DMS79 (cell line): Measurements from ENCODE around the gene ACVR2B.
A peak's percentile ranks its signal among the peaks of the same experiment; 100 is the strongest.

Experiments used
- DNase-seq: peaks from one replicate; lab custom pipeline; 2025; lab: John Stamatoyannopoulos, UW

The ACVR2B gene

DNA sequence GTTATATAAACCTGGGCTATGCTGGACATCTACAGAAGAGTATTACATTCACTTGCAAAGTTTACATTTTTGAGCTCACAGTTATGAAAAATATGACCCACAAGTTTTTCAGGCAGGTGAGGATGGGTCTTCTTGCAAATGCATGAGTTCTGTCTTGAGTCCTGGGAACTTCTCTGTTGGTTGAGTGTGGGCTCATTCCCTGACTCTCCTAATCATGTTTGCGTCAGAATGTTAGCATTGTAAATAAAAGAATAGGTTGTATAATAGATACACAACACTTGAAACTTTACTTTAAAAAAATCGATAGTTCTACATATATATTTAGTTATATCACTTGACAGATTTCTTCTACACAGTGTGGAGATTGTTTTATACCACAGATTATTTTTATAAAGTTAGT is 35.3 kb downstream of the ACVR2B start:
- no peak for DNase-seq

DNA sequence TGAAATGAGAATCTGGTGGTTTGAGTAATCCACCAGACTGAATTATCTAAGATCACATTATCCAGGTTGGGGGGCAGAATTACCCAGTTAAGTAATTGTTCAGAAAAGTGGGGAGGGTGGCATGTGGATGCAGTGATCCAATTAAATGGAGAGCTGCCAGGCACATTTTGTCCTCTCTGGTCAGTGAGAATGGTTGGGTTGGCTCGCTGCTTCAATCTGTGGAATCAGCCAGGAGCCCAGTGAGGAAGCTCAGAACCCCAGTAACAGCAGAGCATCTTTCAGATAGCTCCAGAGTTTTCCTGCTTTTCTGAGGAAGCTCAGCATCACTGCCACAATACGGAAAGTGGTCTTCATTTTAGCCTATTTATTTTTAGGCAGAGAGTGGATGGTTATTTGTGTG is 36.1 kb downstream of the ACVR2B start:
- no peak for DNase-seq

DNA sequence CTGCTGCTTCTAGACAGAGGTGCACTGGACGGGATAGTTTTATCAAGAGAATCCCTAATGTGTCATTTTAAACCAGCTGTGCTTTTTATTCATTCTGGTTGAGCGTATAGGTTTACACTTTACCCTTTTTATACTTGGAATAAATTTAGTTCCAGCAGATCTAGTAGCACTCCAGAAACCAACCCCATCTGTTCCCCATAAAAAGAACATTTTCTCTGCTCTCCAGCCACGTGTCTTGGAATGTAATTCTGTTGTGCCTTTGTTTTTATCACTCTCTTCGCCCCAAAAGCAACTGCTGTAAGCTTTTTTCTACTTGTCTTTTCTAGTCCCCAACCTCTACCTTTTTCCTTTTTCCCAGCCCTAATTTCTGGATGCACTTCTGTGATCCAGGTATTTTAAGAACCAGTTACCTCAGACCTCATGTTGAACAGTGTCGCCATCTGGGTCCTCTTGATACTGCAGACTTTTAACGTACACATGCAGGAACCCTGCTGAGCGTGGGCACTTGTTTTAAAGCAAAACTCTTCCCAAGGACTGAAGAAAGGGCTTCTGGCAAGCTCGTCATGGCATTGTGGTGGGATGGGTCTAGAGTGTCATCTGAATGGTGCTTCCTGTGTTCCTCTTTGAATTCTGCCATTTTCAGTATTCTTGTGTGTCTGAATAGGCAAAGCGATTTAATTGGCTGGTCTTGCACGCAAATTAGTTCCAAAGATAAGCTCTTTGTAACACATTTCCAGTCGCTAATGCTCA is 36.8 kb downstream of the ACVR2B start:
- DNase-seq: no peak

DNA sequence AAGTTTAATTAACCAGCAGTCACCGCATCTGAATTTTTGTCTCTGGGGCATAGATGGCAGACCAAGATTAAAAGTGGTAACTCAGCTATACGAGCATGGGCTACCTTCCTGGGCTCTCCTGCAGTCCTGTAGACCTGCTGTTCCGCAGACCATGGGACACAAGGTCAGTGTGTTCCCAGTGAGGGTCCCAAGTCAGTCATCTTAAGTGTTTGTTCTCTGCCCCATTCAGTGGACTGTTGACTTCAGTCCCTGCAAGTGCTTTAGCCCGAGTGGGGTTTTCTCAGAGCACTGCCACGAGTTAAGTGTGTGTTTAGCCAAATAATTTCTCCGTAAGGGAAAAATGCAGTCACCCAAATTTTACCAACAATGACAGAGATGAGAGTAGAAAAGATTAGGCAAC is 37.5 kb downstream of the ACVR2B start:
- DNase-seq: no peak

DNA sequence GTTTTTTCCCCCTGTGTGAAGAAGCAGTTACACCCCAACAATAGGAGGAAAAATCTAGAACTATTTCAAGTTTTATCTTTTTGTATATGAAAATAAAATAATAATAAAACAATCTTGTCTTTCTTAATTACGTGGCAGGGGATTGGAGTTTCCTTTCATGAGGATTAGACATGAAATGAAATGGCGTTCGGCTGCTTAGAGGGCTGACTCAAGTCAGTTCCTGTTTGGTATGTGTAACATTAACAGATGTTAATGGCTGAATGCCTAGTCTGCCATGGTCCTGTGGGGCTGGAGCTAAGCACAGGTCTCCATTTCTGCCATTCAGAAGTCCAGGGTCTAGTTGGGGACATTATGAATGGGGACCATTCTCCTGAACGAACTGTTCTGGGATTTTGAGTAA is 39.3 kb downstream of the ACVR2B start:
- DNase-seq: no peak

DNA sequence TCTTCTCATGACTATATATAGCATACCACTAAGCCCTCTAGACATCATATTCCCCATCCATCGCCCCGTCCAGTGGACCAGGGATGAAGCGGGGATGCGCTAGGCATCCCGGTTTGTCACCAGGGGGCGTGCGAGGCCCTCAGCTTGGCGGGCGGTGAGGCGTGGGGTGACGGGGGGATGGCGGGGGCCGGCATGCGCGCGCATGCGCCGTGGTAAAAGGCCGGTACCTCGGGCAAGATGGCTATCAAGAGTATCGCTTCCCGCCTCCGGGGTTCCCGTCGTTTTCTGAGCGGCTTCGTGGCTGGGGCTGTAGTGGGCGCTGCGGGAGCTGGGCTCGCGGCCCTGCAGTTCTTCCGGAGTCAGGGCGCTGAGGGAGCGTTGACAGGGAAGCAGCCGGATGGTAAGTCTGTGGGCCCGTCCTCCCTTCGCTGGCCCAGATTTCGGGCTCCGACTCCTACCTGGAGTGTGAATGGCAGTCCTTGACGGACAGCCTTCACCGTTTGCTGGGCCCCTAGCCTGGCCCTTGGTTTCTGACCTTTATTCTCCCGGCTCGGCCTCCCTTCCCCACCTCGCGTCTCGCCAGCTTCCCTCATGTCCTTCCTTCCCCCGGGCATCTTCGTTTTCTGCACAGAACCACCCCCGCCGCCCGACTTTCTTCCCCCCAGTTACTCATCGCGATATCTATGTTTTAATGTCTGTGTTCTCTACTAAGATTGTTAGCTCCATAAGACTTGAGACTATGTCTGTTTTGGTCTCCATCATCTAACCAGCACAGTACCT is 42.6 kb downstream of the ACVR2B start, which contains the start of gene EXOG:
EXOG (plus strand) TSS at position 210 of the 780 bp plus-strand sequence; CDS start at position 238, 28 bp downstream.
- DNase-seq: peak; percentile 60

DNA sequence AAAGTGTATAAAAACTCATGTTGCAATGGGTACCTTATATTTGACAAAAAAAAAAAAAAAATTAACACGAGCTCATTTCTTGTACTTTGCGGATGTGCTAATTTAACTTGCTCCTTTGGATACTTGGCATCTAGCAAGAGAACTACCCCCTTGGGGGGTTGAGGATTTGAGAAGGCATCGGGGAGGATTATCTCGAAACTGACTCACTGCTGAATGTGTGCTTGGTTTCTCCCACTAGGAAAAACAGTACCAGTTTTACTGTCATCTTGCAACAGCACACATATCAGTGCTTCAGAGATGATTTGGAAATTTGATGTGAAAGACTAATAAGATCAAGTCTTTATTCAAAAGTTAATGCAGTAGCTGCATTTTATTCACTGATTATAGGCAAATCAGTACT is 43.3 kb downstream of the ACVR2B start:
- DNase-seq: no peak

DNA sequence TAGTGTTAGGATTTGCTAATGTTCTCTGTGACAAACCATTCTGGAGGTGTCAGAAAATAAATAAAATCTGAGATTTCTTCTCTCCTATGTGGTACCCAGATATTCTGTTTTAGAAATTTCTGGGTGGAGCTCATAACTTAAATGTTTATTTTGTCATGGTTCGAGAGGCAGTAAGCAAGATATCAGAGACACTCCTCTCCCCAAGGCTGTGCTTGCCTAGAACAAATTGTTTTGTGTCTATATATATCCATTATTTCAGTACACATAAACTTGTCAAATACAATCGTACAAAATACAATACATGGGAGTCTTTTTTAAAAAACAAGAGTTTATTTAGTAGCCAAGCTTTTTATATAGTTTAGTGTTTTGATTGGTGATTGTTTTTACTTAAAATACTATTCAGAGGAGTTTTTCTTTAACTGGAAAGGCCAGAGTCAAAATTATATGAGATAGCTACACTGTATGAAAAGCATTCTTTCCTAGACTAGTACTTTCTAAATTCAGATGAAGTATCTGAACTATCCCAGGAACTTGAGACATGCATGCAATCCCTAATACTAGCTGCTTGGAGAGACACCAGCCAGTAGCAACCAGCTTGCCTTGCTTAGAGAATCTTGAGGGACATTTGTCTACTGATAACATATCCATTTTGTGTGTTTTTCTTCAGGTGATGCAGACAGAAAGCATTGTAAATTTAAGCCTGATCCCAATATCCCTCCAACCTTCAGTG is 47.2 kb downstream of the ACVR2B start:
- no peak for DNase-seq

DNA sequence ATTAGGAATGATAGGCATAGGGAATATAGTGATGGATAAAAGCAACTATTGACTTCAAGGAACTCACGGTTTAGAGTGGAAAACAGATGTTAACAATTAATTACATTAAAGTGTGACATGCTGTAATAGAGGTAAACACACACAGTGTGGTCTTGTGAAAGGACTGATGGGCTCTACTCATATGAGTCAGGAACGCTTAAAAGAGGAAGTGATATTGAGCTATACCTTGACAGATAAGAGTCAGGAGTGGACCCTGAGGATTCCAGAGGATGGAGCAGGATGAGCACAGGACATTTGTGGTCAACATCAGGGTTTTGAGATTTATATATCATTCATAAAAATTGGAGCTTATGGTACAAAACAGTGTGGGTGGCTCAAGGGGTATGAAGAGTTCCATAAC is 53.4 kb downstream of the ACVR2B start:
- DNase-seq: no peak

DNA sequence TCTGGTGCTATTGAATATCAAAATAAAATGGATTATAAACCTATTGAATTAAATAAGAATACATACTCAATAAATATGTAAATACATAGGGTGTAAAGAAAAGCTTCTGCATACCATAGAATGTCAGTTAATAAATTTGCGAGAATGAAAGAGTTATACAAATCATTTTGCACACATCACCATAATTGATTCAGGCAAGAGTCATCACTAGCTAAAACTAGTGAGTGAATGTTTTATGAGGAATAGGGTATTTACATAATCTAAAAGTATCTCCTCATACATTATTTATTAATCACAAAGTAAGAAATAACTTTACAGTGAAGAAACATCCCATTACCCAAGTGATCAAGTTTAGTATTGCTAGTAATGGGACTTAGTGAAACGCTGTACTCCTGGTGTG is 56.0 kb downstream of the ACVR2B start:
- no peak for DNase-seq

DNA sequence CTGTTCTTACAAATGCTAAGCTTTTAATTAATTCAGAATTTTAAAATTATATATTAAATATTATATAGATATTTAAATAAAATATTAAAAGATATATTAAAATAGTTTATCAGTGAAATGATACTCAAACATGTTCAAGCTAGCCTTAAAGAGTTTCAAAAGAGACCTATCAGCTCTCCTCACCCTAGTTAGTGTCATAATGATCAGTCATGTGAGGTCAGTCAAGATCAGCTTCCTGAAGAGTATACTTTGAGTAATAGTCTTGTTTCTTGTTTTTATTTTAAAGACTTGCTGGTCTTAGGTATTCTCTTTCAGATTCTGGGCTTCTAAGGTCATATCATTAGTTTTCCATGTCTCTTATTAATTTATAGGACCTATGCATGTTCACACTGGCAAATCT is 56.9 kb downstream of the ACVR2B start:
- no peak for DNase-seq

DNA sequence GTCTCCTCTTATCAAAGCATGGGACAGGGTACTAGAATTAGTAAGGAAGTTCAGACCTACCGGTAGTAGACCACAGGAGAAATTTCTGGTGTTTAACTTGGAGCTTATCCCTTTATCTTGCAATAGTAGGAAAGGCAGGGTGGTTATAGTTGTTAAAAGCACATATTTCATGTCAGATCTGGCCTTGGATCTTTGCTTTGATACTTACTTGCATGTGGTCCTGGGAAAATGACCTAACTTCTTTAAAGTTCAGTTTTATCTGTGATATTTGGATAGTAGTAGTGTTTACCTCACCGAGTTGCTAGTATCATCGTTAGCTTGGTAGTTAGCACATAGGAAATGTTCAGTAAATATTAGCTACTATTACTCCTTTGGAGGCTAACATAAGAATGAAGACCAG is 57.9 kb downstream of the ACVR2B start:
- DNase-seq: no peak

DNA sequence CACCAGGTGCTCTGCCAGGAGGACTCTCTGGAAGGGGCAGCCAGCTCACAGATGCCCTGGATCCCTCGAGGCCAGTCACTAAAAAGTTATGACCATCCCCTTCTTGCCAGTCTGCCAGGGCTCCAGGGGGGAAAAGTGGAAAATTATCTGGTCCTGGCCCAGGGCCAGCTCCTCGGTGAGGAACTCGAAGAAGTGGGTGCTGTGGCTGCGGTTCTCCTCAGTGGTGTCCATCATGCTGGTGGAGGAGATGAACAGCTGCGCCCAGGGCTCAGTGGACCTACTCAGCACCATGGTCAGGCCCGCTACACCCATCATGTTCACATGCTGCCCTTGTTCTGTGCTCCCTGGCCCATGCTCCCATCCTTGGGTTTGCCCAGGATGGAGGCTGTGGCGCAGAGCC is 61.7 kb downstream of the ACVR2B start:
- DNase-seq: no peak

DNA sequence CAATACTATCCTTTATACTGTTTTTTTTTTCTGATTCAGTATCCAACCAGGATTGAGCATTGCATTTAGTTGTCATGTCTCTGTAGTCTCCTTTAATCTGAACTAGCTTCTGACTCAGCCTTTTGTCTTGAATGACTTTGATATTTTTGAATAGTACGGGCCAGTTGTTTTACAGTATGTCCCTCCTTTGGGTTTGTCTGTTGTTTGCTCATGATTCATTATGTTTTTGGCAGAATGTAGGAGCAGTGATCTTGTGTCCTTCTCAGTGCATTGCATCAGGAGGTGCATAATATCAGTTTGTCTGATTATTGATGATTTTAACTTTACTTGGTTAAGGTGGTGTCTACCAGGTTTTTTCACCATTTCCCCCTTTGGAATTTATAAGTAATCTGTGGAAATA is 63.0 kb downstream of the ACVR2B start:
- DNase-seq: no peak

DNA sequence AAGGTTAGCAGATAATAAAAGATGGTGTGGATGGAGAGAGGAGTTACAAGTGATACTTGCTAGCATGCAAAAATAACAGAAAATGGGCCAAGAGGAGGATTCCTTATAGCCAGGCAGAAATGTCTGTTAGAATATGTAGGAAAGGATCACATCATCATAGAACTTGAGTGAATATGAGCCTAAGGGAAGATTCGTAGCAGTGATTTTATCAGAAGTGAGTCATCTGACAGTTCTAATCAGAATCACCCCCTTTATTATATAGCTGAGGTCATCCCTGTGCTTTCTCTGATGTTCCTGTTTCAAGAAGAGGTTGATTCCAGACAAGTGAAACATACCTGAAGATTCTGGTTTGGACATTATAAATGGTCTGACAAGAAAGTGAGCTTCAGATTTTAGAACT is 65.3 kb downstream of the ACVR2B start:
- no peak for DNase-seq

DNA sequence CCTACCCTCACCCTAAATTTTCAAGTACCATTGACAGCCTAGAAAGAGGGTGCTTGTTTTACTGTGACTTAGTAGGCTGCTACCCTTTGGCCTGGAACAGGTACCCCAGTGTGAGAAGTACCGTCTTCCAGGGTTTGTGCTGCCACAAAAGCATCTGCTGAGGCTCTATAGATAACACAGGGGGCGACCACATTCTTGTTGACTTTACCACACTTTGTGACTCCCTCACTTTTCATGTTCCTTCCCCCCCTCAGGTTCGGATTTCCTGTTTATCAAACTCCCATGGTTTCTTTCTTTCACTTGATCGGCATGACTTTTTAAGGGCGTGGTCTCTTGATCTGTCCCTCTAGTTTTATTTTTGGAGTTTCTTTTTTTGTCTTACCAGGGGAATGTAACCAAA is 66.0 kb downstream of the ACVR2B start:
- DNase-seq: no peak

DNA sequence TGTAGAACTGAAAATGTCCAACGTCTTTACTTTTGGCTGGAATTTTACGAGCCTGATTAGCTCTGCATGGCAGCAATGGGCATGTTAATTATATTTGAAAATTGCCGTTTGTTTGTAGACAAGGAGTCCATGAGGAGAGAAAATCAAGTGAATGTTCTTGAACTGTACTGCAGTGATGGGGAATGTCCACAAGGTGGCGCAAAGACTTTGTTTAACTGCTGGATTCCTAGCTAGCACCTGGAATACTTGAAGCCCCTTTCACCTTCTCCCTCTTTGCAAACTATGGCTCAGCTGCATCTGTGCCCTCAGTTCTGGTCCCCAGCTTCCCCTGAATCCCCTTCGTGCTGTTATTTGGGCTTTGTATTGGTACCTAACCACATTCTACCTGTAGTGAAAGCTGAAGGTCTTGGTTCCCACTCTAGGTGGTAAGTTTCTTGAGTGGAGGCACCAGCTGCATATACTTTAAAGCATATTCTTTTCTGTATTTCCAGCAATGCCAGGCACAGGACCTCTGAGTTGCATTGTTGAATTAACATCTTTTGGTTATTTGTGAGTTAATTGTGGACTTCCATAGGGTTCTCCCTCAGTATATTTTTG is 67.8 kb downstream of the ACVR2B start:
- no peak for DNase-seq

DNA sequence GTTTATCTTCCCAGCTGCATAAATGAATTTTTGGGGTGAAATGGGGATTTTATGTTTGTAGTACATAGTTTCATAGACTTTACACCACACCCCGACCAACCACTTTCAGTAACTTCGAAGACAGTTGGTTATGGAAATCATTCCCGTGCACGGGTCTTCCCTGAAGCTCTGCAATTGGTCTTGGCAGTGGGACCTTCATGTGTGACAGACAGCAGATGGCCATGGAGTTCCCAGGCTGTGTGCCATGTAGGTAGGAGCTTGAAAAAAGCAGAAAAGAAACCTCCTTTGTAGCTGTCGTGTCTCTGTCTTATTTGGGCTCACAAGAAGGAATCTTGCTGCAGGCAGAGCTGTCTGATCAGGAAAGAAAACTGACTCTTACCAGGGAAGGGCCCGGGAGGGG is 68.3 kb downstream of the ACVR2B start:
- no peak for DNase-seq

DNA sequence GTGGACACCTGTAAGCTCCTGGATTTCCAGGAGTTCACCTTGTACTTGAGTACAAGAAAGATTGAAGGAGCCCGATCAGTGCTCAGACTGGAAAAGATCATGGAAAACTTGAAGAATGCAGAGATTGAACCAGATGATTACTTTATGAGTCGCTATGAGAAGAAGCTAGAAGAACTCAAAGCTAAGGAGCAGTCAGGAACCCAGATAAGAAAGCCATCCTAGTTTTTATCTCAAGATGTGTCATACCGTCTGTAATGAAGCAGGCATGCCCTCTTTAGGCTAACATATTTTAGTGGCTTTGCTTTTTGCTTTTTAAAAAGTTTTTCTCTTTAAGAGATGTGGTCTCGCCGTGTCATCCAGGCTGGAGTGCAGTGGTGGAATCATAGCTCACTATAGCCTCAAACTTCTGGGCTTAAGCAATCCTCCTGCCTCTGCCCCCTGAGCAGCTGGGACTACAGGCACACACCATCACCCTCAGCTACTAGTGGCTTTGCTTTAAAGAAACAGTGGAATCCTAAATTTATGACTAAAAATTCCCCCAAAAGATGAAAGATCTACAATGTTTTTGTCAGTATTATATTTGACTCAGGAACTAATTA is 70.5 kb downstream of the ACVR2B start:
- no peak for DNase-seq

DNA sequence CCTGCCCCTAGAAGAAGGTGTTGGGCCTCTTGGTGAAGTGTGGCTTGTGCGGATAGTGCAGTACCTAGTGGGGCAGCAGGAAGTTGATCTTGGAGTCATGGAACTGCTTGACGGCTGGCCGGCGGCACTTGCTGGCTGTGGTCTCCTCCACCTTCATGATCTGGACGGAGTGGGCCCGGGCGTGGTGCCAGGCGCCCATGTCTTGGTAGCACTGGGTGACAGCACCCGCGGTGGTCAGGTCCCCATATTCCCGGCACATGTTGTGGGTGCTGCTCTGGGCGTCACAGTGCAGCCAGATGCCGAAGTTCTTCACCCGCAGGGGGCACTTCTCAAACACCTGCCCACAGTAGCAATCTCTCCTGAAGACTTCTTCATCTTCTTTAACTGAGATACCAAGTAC is 73.1 kb downstream of the ACVR2B start:
- no peak for DNase-seq

DNA sequence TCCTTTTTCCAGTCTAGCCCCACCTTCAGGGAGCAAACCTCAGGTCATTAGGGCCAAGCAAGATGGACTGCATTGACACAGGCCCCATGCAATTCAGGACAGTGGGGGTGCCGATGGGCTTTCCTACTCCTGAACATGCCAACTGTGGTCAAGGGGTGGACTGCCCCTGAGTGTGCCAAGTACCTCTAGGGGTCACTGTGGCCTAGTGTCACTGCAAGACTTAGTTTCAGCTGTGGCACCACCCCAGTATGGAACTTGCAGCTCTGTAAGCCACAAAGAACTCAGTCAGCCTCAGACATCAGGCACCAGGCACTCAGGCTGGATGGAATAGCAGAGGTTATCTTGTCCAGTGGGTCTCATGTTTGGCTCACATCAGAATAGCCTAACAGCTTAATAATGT is 74.8 kb downstream of the ACVR2B start:
- DNase-seq: no peak

DNA sequence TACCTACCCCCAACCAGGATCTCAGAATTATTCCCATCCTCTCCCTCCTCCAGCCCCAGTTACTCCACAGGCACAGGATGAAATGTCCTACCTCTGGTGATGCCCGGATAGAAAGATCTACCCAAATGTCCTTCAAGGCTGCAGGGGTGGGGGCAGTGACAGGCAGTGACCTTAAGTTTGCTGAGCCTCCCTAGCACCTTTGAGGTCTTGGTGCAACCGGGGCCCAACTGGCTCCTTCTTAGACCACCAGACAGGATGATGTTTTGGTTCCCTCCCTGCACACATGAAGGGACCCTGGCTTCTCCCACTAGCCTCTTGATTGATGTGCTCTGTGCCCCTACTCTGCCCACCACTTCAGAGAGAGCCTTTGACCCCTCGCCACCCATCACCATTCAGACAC is 78.8 kb downstream of the ACVR2B start:
- no peak for DNase-seq
